Measurements from ENCODE around the gene HDAC1. TPM values are rescaled to one million over a fixed set of nuclear protein-coding genes. Genes with fewer than 3 reads are reported as not detected.

The HDAC1 gene
- total and polyA plus RNA-seq, 2 of the 4 experiments (the other 2 are of a cell fraction), result 95.5 to 139 TPM

GRCh38 chr1:32303997-32304622, 12.2 kb downstream of the HDAC1 start:
- H3K27me3 ChIP-seq (ENCODE audit: control insufficient read depth, insufficient read depth, low read length), result no peaks in the 10 kb centered on the region
- no peak overlapping the region for H3K27ac ChIP-seq (ENCODE audit: insufficient read depth, low read length)
- H3K14ac ChIP-seq (replicated peaks; ENCODE audit: low read depth, low read length), result no peak overlapping the region
- no peak overlapping the region for H3K23ac ChIP-seq (ENCODE audit: low read depth, low read length)
- H2BK120ac ChIP-seq (ENCODE audit: low read depth, low read length), result no peak overlapping the region
- intact Hi-C loops (cut with micrococcal nuclease) (no loop called here), in situ Hi-C loops (cut with MboI; ENCODE audit: low sequenced_read_pairs) (no loop called here), dilution Hi-C loops (cut with HindIII; ENCODE audit: low sequenced_read_pairs, unreplicated experiment) (no loop called here)
- no peak overlapping the region for H3K9ac ChIP-seq (ENCODE audit: low read depth, low read length)
- no peaks in the 10 kb centered on the region; the same call in 1 of the 2 replicates for H3K9me3 ChIP-seq (ENCODE audit: control insufficient read depth, insufficient read depth, low read length)
- H3K4me1 ChIP-seq (ENCODE audit: control insufficient read depth, insufficient read depth, low read length), result peaks cover 3% of the 10 kb centered on the region; the same call in 1 of the 2 replicates
- TF ChIP-seq MAZ (IDR thresholded peaks at IDR 0.05; ENCODE audit: borderline replicate concordance, low read depth, low read length) (no peak), MAFK (IDR thresholded peaks at IDR 0.05; ENCODE audit: low read depth, low read length) (no peak), NFE2L2 (IDR thresholded peaks at IDR 0.05; ENCODE audit: low read depth, low read length) (no peak), FOS (IDR thresholded peaks at IDR 0.05; ENCODE audit: low read depth, low read length) (no peak), USF2 (IDR thresholded peaks at IDR 0.05; ENCODE audit: low read depth, low read length) (no peak), ELK1 (IDR thresholded peaks at IDR 0.05; ENCODE audit: borderline replicate concordance, low read depth, low read length) (no peak), CTCF (conservative IDR thresholded peaks at IDR 0.05; ENCODE audit: low read depth, low read length) (no peak), CEBPB (IDR thresholded peaks at IDR 0.05; ENCODE audit: low read depth, low read length) (no peak), POLR2A (IDR thresholded peaks at IDR 0.05; ENCODE audit: low read depth, low read length) (no peak)
- H3K9me1 ChIP-seq (ENCODE audit: insufficient read depth, low read length), result peaks cover 6% of the 10 kb centered on the region; the same call in 1 of the 2 replicates
- H3K79me1 ChIP-seq (ENCODE audit: low read depth in 1 of 2, low read length in 2 of 2), result peaks cover 40 to 71% of the 10 kb centered on the region in 2 experiments
- no peak overlapping the region; the same call in 1 of the 2 replicates for H3K4me2 ChIP-seq (ENCODE audit: low read depth, low read length)
- no peak overlapping the region for H3K56ac ChIP-seq (ENCODE audit: extremely low read depth, insufficient read depth, low read length)
- no peak overlapping the region for H2BK15ac ChIP-seq (ENCODE audit: low read depth, low read length)
- no peak overlapping the region for H3K18ac ChIP-seq (ENCODE audit: low read depth, low read length)
- H3K36me3 ChIP-seq (ENCODE audit: control insufficient read depth, insufficient read depth, low read length), result peaks cover 27% of the 10 kb centered on the region
- H4K20me1 ChIP-seq (ENCODE audit: insufficient read depth, low read length), result peaks cover 18% of the 10 kb centered on the region; the same call in 1 of the 2 replicates
- H2BK5ac ChIP-seq (ENCODE audit: low read depth, low read length, poor library complexity, severe bottlenecking), result peak overlapping the region; percentile 38
- H4K91ac ChIP-seq (ENCODE audit: insufficient read depth, low read depth, low read length), result no peak overlapping the region
- H2AK5ac ChIP-seq (ENCODE audit: low read depth, low read length), result no peak overlapping the region
- DNase-seq (peak; percentile 74), ATAC-seq (ENCODE audit: low read depth) (peak; percentile 76)
- no peak overlapping the region for H2BK20ac ChIP-seq (ENCODE audit: low read depth, low read length)
- no peak overlapping the region for H3K4ac ChIP-seq (ENCODE audit: low read depth, low read length)
- BruUV-seq (replicated peaks), result no TSS peak
- no peak overlapping the region for H2AFZ ChIP-seq (replicated peaks; ENCODE audit: low read length, poor library complexity)
- no peak overlapping the region for H4K8ac ChIP-seq (ENCODE audit: low read depth in 2 of 2, low read length in 2 of 2)
- ChIA-PET POLR2A (ENCODE audit: unreplicated experiment) (no interaction called here), CTCF (no interaction called here)
- WGBS, 2 experiments (ENCODE audit: extremely low coverage in 2 of 2, insufficient read length in 1 of 2), result 94% methylated on average over 3 of the region's 3 CpGs; no CpG with 5 or more reads in 1 of the 2 experiments
- no peak overlapping the region for H2AK9ac ChIP-seq (replicated peaks; ENCODE audit: low read depth, low read length, poor library complexity)
- H3K4me3 ChIP-seq (ENCODE audit: insufficient read depth, low read depth, low read length), result no peak overlapping the region
- no peak overlapping the region for H4K5ac ChIP-seq (ENCODE audit: low read depth, low read length)

Data from IMR-90 (cell line).